Measurements from ENCODE around the gene AAK1. TPM values are rescaled to one million over a fixed set of nuclear protein-coding genes. Genes with fewer than 3 reads are reported as not detected.
A peak's percentile ranks its signal among the peaks of the same experiment; 100 is the strongest.
"Not testable (repeated sequence)": the region's sequence is repeated elsewhere in the genome, so short reads cannot be mapped to it uniquely, and the experiment has no call there.

Gene AAK1
- polyA plus RNA-seq, 1 donor (not counting 4 experiments of a cell fraction or from before 2014, with no cell fraction given) = 12.3 TPM

DNA sequence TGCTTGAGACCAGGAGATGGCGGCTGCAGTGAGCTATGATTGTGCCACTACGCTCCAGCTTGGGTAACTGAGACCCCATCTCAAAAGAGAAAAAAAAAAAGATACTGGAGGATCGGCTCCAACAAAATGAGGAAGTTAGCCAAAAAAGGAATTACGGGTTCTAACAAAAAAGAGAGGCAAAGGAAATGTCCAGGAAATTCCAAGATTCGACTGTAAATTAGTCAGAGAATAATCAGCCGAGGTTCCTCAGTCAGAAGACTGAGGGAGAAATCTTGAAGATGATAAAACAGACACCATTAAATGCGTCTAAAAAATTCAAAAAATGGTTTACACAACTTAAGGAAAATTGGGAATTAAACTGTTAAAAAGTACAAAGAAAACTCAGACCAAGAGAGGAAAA lies 89.5 kb downstream of the AAK1 start:
- no peak for TF ChIP-seq EZH2 (IDR thresholded peaks at IDR 0.05; ENCODE audit: low read length)
- TF ChIP-seq, protein P1, sequence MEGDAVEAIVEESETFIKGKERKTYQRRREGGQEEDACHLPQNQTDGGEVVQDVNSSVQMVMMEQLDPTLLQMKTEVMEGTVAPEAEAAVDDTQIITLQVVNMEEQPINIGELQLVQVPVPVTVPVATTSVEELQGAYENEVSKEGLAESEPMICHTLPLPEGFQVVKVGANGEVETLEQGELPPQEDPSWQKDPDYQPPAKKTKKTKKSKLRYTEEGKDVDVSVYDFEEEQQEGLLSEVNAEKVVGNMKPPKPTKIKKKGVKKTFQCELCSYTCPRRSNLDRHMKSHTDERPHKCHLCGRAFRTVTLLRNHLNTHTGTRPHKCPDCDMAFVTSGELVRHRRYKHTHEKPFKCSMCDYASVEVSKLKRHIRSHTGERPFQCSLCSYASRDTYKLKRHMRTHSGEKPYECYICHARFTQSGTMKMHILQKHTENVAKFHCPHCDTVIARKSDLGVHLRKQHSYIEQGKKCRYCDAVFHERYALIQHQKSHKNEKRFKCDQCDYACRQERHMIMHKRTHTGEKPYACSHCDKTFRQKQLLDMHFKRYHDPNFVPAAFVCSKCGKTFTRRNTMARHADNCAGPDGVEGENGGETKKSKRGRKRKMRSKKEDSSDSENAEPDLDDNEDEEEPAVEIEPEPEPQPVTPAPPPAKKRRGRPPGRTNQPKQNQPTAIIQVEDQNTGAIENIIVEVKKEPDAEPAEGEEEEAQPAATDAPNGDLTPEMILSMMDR (optimal IDR thresholded peaks at IDR 0.05 in 1 of 3, IDR thresholded peaks at IDR 0.05 in 1 of 3, conservative IDR thresholded peaks at IDR 0.05 in 1 of 3; ENCODE audit: extremely low read depth in 1 of 3, insufficient read depth in 2 of 3, low read length in 3 of 3) = no peak
- dilution Hi-C loops (cut with MboI; ENCODE audit: extremely low pct_ligation_motif_present, low sequenced_read_pairs) = no loop called here
- no peak for FAIRE-seq
- Histone ChIP-seq H4K20me1 (ENCODE audit: control insufficient read depth, extremely low read depth, insufficient read depth, low read length) (no peaks in the 10 kb centered on the region), H3K4me3 (ENCODE audit: control insufficient read depth in 2 of 3, extremely low read depth in 1 of 3, insufficient read depth in 2 of 3, low read depth in 1 of 3, low read length in 3 of 3) (no peak overlapping the region), H3K4me1 (ENCODE audit: control insufficient read depth, extremely low read depth, insufficient read depth, low read length) (peaks cover 15% of the 10 kb centered on the region), H3K4me2 (ENCODE audit: control insufficient read depth, extremely low read depth, insufficient read depth, low read depth, low read length) (no peak overlapping the region), H3K27me3 (ENCODE audit: control insufficient read depth, extremely low read depth, insufficient read depth, low read length) (no peaks in the 10 kb centered on the region), H3K9ac (ENCODE audit: control insufficient read depth, extremely low read depth, insufficient read depth, low read length) (no peak overlapping the region), H3K9me3 (ENCODE audit: control insufficient read depth, low read depth, low read length) (no peaks in the 10 kb centered on the region), H3K27ac (ENCODE audit: control insufficient read depth, insufficient read depth, low read length) (no peak overlapping the region), H2AFZ (ENCODE audit: control insufficient read depth, low read length) (no peak overlapping the region), H3K79me2 (ENCODE audit: control insufficient read depth, insufficient read depth, low read length) (peaks cover 4% of the 10 kb centered on the region), H3K36me3 (ENCODE audit: control insufficient read depth in 2 of 2, extremely low read depth in 1 of 2, insufficient read depth in 2 of 2, low read length in 2 of 2) (peaks cover 2 to 7% of the 10 kb centered on the region in 2 experiments), H3K9me1 (ENCODE audit: control insufficient read depth, extremely low read depth, insufficient read depth, low read length) (peaks cover 2% of the 10 kb centered on the region)
- DNase-seq (ENCODE audit: low read depth, low spot score) = no peak

DNA sequence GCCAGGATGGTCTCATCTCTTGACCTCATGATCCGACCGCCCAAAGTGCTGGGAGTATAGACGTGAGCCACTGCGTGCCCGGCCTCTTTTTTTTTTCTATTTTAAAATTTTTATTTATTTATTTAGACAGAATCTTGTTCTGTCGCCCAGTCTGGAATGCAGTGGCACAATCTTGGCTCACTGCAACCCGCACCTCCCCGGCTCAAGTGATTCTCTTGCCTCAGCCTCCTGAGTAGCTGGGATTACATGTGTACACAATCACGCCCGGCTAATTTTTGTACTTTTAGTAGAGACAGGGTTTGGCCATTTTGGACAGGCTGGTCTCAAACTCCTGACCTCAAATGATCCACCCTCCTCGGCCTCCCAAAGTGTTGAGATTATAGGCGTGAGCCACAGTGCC lies 93.0 kb downstream of the AAK1 start:
- H3K9me3 ChIP-seq (ENCODE audit: control insufficient read depth, low read depth, low read length); dilution Hi-C loops (cut with MboI; ENCODE audit: extremely low pct_ligation_motif_present, low sequenced_read_pairs); FAIRE-seq; H3K4me3 ChIP-seq (ENCODE audit: control insufficient read depth in 2 of 3, extremely low read depth in 1 of 3, insufficient read depth in 2 of 3, low read depth in 1 of 3, low read length in 3 of 3); H2AFZ ChIP-seq (ENCODE audit: control insufficient read depth, low read length); H3K9me1 ChIP-seq (ENCODE audit: control insufficient read depth, extremely low read depth, insufficient read depth, low read length); H3K4me2 ChIP-seq (ENCODE audit: control insufficient read depth, extremely low read depth, insufficient read depth, low read depth, low read length); DNase-seq (ENCODE audit: low read depth, low spot score); H4K20me1 ChIP-seq (ENCODE audit: control insufficient read depth, extremely low read depth, insufficient read depth, low read length); H3K27me3 ChIP-seq (ENCODE audit: control insufficient read depth, extremely low read depth, insufficient read depth, low read length); H3K9ac ChIP-seq (ENCODE audit: control insufficient read depth, extremely low read depth, insufficient read depth, low read length); H3K36me3 ChIP-seq (ENCODE audit: control insufficient read depth in 2 of 2, extremely low read depth in 1 of 2, insufficient read depth in 2 of 2, low read length in 2 of 2); H3K79me2 ChIP-seq (ENCODE audit: control insufficient read depth, insufficient read depth, low read length); H3K27ac ChIP-seq (ENCODE audit: control insufficient read depth, insufficient read depth, low read length): not testable (repeated sequence)
- peaks cover 22% of the 10 kb centered on the region for H3K4me1 ChIP-seq (ENCODE audit: control insufficient read depth, extremely low read depth, insufficient read depth, low read length)

- Histone ChIP-seq H3K36me3 (ENCODE audit: control insufficient read depth in 2 of 2, extremely low read depth in 1 of 2, insufficient read depth in 2 of 2, low read length in 2 of 2) (peaks cover under 1 to 2% of the 10 kb centered on the region in 2 experiments), H3K4me2 (ENCODE audit: control insufficient read depth, extremely low read depth, insufficient read depth, low read depth, low read length) (no peak overlapping the region), H3K4me3 (ENCODE audit: control insufficient read depth in 2 of 3, extremely low read depth in 1 of 3, insufficient read depth in 2 of 3, low read depth in 1 of 3, low read length in 3 of 3) (no peak overlapping the region), H3K9me1 (ENCODE audit: control insufficient read depth, extremely low read depth, insufficient read depth, low read length) (no peaks in the 10 kb centered on the region), H2AFZ (ENCODE audit: control insufficient read depth, low read length) (no peak overlapping the region), H3K9me3 (ENCODE audit: control insufficient read depth, low read depth, low read length) (no peaks in the 10 kb centered on the region), H3K79me2 (ENCODE audit: control insufficient read depth, insufficient read depth, low read length) (peaks cover 8% of the 10 kb centered on the region), H4K20me1 (ENCODE audit: control insufficient read depth, extremely low read depth, insufficient read depth, low read length) (no peaks in the 10 kb centered on the region), H3K27me3 (ENCODE audit: control insufficient read depth, extremely low read depth, insufficient read depth, low read length) (no peaks in the 10 kb centered on the region), H3K9ac (ENCODE audit: control insufficient read depth, extremely low read depth, insufficient read depth, low read length) (no peak overlapping the region), H3K4me1 (ENCODE audit: control insufficient read depth, extremely low read depth, insufficient read depth, low read length) (peaks cover 14% of the 10 kb centered on the region), H3K27ac (ENCODE audit: control insufficient read depth, insufficient read depth, low read length) (peak overlapping the region; percentile 9)
- TF ChIP-seq, protein P1 (optimal IDR thresholded peaks at IDR 0.05 in 1 of 3, IDR thresholded peaks at IDR 0.05 in 1 of 3, conservative IDR thresholded peaks at IDR 0.05 in 1 of 3; ENCODE audit: extremely low read depth in 1 of 3, insufficient read depth in 2 of 3, low read length in 3 of 3) = no peak
- no peak for TF ChIP-seq EZH2 (IDR thresholded peaks at IDR 0.05; ENCODE audit: low read length)
- DNase-seq (ENCODE audit: low read depth, low spot score) (no peak), FAIRE-seq (peak; percentile 73)
- dilution Hi-C loops (cut with MboI; ENCODE audit: extremely low pct_ligation_motif_present, low sequenced_read_pairs) = no loop called here
Measured at GRCh38 chr2:69549421-69549820, 94.1 kb downstream of the AAK1 start.

Data from keratinocyte (primary cell).